ENCODE results near the gene VPS4B.

GRCh38 chr18:63412953-63413352 lies 9.3 kb downstream of the VPS4B start:
- TF ChIP-seq EZH2 (IDR thresholded peaks at IDR 0.05; ENCODE audit: borderline replicate concordance, low read length) (no peak), CTCF (conservative IDR thresholded peaks at IDR 0.05 in 1 of 2, IDR thresholded peaks at IDR 0.05 in 1 of 2; ENCODE audit: extremely low read depth in 1 of 2, insufficient read depth in 1 of 2, low read depth in 1 of 2, low read length in 2 of 2) (no peak)
